ENCODE results near the gene SNX27.
"Not testable (repeated sequence)": the region's sequence is repeated elsewhere in the genome, so short reads cannot be mapped to it uniquely, and the experiment has no call there.

SNX27 gene

GRCh38 chr1:151611832-151612500 is at the start of gene SNX27:
Gene SNX27, plus strand, starts transcription at chr1:151612050. Its CDS starts 152 bp downstream, at chr1:151612202.
- peak; percentile 99 for DNase-seq (ENCODE audit: low spot score)

- no peak for DNase-seq (ENCODE audit: low spot score)
Observed at GRCh38 chr1:151562661-151563060, 49.2 kb upstream of the SNX27 start.

GRCh38 chr1:151563376-151563775 is 48.5 kb upstream of the SNX27 start:
- no peak for DNase-seq (ENCODE audit: low spot score)

GRCh38 chr1:151565502-151566189 is 46.2 kb upstream of the SNX27 start:
- DNase-seq (ENCODE audit: low spot score) = no peak

GRCh38 chr1:151568626-151569088 is 43.2 kb upstream of the SNX27 start:
- DNase-seq (ENCODE audit: low spot score) = no peak

GRCh38 chr1:151570819-151571218 is 41.0 kb upstream of the SNX27 start:
- no peak for DNase-seq (ENCODE audit: low spot score)

- DNase-seq (ENCODE audit: low spot score) = no peak
Observed at GRCh38 chr1:151574575-151575529, 37.0 kb upstream of the SNX27 start.

- no peak for DNase-seq (ENCODE audit: low spot score)
Observed at GRCh38 chr1:151577173-151577572, 34.7 kb upstream of the SNX27 start.

- DNase-seq (ENCODE audit: low spot score) = no peak
Observed at GRCh38 chr1:151578941-151579340, 32.9 kb upstream of the SNX27 start.

GRCh38 chr1:151579436-151580225 is 32.2 kb upstream of the SNX27 start:
- no peak for DNase-seq (ENCODE audit: low spot score)

- DNase-seq (ENCODE audit: low spot score) = no peak
Observed at GRCh38 chr1:151581451-151581850, 30.4 kb upstream of the SNX27 start.

- no peak for DNase-seq (ENCODE audit: low spot score)
Observed at GRCh38 chr1:151581921-151582320, 29.9 kb upstream of the SNX27 start.

GRCh38 chr1:151583796-151584195 is 28.1 kb upstream of the SNX27 start:
- no peak for DNase-seq (ENCODE audit: low spot score)

- no peak for DNase-seq (ENCODE audit: low spot score)
Observed at GRCh38 chr1:151584278-151584677, 27.6 kb upstream of the SNX27 start.

- DNase-seq (ENCODE audit: low spot score) = no peak
Observed at GRCh38 chr1:151584780-151585179, 27.1 kb upstream of the SNX27 start.

- DNase-seq (ENCODE audit: low spot score) = no peak
Observed at GRCh38 chr1:151585622-151586021, 26.2 kb upstream of the SNX27 start.

- DNase-seq (ENCODE audit: low spot score) = no peak
Observed at GRCh38 chr1:151590961-151591360, 20.9 kb upstream of the SNX27 start.

GRCh38 chr1:151593730-151594129 is 18.1 kb upstream of the SNX27 start:
- no peak for DNase-seq (ENCODE audit: low spot score)

- DNase-seq (ENCODE audit: low spot score) = peak; percentile 89
Observed at GRCh38 chr1:151594143-151594625, 17.7 kb upstream of the SNX27 start.

GRCh38 chr1:151596166-151596953 is 15.5 kb upstream of the SNX27 start:
- DNase-seq (ENCODE audit: low spot score) = no peak

- not testable (repeated sequence) for DNase-seq (ENCODE audit: low spot score)
Observed at GRCh38 chr1:151602550-151602949, 9.3 kb upstream of the SNX27 start.
